VCaP (cell line): Measurements from ENCODE around the gene VEZF1.

ENCODE experiments used
- H3K27ac ChIP-seq: fragments of 450-650 bp; 2 replicates; pipeline ENCODE4 v1.5.1; 2017
- TF ChIP-seq, protein P1 (sequence below): fragments of 450-650 bp; conservative IDR thresholded peaks from 2 replicates; pipeline ENCODE4 v1.5.1; 2017; ENCODE audit warnings: mild to moderate bottlenecking, moderate library complexity

Gene VEZF1

DNA sequence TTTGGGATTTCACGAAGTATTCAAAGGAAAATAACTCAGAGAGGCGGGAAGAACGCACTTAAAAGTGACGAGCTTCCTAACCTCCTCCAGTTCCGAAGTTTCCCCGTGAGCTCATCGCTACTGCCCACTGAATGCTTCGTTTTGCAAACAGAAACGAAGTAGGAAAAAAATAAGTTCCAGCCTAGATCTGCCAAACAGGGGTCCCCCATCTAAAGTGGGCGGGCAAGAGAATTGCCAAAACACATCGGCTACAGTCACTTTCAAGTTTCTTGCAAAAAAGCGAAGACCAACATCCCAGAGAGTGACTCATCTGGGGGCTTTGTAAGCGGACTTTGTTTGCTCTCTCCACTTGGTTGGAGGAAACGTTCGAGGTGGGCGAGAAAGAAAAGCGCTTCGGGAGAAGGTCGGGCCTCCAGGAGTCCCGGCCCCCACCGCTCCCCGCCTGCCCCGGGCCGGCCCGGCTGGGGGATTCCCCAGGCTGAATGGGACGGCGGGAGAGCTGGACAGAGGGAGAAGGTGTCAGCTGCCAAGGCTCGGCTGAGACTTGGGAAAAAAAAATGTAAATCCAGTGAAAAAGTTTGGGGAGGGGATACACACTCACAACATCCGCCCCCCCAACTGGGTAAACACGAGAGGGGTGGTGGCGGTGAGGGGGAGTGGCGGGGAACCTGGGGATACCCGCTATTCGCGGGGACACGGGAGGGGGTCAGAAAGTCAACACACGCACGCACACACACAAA is 1.0 kb downstream of the VEZF1 start:
- TF ChIP-seq, protein P1, sequence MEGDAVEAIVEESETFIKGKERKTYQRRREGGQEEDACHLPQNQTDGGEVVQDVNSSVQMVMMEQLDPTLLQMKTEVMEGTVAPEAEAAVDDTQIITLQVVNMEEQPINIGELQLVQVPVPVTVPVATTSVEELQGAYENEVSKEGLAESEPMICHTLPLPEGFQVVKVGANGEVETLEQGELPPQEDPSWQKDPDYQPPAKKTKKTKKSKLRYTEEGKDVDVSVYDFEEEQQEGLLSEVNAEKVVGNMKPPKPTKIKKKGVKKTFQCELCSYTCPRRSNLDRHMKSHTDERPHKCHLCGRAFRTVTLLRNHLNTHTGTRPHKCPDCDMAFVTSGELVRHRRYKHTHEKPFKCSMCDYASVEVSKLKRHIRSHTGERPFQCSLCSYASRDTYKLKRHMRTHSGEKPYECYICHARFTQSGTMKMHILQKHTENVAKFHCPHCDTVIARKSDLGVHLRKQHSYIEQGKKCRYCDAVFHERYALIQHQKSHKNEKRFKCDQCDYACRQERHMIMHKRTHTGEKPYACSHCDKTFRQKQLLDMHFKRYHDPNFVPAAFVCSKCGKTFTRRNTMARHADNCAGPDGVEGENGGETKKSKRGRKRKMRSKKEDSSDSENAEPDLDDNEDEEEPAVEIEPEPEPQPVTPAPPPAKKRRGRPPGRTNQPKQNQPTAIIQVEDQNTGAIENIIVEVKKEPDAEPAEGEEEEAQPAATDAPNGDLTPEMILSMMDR, result no peak
- H3K27ac ChIP-seq, result peak overlapping the region; percentile 98

- TF ChIP-seq, protein P1, result no peak
- no peak overlapping the region for H3K27ac ChIP-seq
Observed at GRCh38 chr17:57985675-57985974, 2.4 kb downstream of the VEZF1 start.

GRCh38 chr17:57984936-57985674 is 2.9 kb downstream of the VEZF1 start:
- no peak overlapping the region for H3K27ac ChIP-seq

DNA sequence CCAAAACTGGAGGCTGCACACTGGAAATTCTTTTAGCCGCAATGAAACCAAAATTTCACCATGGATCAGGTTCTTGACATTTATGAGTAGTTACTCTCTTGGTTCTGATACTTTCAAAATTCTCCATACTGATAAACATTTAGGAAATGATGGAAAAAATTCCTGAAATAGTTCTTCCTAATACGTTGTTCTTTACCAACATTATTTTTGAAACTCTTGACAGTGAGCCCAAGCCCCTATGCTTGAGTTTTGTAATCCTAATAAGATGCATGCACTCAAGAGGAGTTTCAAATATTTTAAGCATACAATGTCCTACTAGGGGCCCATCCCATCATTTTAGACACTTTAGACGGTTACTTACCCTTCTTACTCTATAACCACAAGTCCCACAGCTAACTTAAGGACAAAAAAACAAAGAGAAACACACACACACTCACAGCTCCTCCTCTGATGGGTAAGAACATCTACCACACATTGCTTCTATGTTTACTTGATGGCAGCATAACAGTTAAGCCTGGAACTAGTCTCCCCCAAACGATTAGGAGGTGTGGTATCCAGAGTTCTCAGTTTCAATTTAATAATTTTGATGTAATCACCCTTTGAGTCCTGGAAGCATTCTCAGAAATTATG is 3.7 kb downstream of the VEZF1 start:
- TF ChIP-seq, protein P1, result no peak

More at GRCh38 chr17:57984936-57985674, 2.9 kb downstream of the VEZF1 start:
- TF ChIP-seq, protein P1, result no peak

GRCh38 chr17:57983446-57983845 is 4.6 kb downstream of the VEZF1 start:
- H3K27ac ChIP-seq, result no peak overlapping the region
- TF ChIP-seq, protein P1, result no peak

More for the DNA sequence above, 3.7 kb downstream of the VEZF1 start:
- no peak overlapping the region for H3K27ac ChIP-seq

DNA sequence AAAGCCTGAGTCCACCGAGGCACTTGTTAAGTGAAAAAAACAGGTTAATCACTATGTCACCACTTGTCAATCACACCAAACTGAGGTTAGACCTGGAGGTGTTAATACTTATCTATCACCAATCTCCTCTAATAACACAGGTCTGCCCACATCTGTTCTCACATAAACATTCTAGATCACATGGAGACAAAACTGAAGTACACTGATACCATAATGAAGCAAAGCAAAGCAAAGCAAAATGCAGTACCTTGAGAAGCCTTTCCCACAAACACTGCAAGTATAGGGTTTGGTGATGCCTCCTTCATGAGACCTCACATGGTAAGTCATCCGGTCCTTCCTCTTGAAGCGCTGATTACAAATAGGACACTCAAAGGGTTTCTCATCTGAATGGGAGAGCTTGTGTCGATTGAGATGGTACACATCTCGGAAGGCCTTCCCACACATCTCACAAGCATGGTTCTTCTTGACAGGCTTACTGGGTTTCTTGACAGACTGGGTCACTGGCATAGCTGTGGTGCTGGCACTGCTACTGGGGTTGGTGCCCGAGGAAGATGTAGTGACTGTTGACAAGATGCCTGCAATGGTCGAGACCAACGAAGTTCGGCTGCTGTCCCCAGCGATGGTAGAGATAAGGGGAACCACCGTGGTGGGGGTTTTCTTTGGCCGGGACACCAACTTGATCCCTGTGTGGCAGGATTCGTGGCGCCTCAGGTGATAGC is 5.4 kb downstream of the VEZF1 start:
- TF ChIP-seq, protein P1, result no peak
- H3K27ac ChIP-seq, result no peak overlapping the region

- TF ChIP-seq, protein P1, result no peak
- no peak overlapping the region for H3K27ac ChIP-seq
Observed at GRCh38 chr17:57980522-57980921, 7.5 kb downstream of the VEZF1 start.
